SIG-M5 (cell line): ENCODE results near the gene AK6.
"Not testable (repeated sequence)": the region's sequence is repeated elsewhere in the genome, so short reads cannot be mapped to it uniquely, and the experiment has no call there.

Experiments
- DNase-seq: peaks from one replicate; lab custom pipeline; 2025; lab: John Stamatoyannopoulos, UW

The AK6 gene

GRCh38 chr5:69369340-69370121, at the start of gene AK6, which contains the start of the genes RAD17 and TAF9:
Gene AK6, minus strand, starts transcription at chr5:69369520. Its CDS starts 30 bp downstream, at chr5:69369490.
Gene RAD17, plus strand, starts transcription at chr5:69369818. Its CDS starts 2,391 bp downstream, at chr5:69372209.
Gene TAF9, minus strand, starts transcription at chr5:69369520. Its CDS starts 3,783 bp downstream, at chr5:69365737.
- peak; percentile 58 for DNase-seq

GRCh38 chr5:69418554-69418953, 49.2 kb upstream of the AK6 start:
- no peak for DNase-seq

GRCh38 chr5:69416699-69417098, 47.4 kb upstream of the AK6 start:
- no peak for DNase-seq

DNA sequence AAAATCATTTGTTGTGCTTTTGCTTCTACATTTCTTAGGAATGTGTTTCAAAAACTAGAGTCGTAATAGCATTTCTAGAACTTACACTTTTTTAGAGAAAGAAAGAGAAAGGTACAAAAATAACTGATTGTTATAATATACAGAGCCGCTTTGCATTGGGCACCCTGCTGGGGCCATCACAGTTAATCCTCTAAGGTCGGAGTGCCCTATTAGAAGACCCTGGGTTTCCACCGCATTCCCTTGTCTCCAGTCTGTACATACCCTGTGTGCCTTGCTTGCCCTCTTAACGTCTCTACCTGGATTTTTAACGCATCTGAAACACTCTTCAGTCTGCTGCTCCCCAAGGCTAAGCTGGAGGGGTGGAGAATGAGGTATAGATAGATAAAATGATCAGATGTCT, 46.9 kb upstream of the AK6 start:
- no peak for DNase-seq

DNA sequence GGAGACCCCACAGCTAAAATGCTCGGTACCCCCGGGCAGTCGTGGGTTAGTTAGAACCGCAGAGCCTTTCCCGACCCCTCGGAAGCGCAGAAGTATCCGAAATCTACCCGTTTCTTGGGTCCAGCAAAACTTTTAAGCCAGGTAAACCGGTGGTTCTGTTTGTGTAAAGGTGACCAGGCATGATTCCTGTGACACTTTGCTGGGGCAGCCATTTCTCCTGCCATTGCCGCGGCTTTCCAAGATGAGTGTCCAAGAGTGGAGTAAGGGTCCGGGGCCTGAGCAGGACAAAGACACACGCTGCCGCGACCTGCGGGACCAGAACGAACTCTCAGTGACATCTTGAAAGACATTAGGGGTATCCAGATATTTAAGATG, 46.3 kb upstream of the AK6 start:
- no peak for DNase-seq

- no peak for DNase-seq
These were observed 45.7 kb upstream of the AK6 start, which contains the start of gene MARVELD2 for GRCh38 chr5:69414885-69415583. Gene MARVELD2, plus strand, starts transcription at chr5:69415116. Its CDS starts 4,270 bp downstream, at chr5:69419386.

GRCh38 chr5:69404659-69405330, 35.5 kb upstream of the AK6 start:
- DNase-seq = no peak

- DNase-seq = no peak
These were observed 9.1 kb upstream of the AK6 start for GRCh38 chr5:69378376-69378775.

GRCh38 chr5:69374911-69375446, 5.7 kb upstream of the AK6 start:
- DNase-seq = no peak

DNA sequence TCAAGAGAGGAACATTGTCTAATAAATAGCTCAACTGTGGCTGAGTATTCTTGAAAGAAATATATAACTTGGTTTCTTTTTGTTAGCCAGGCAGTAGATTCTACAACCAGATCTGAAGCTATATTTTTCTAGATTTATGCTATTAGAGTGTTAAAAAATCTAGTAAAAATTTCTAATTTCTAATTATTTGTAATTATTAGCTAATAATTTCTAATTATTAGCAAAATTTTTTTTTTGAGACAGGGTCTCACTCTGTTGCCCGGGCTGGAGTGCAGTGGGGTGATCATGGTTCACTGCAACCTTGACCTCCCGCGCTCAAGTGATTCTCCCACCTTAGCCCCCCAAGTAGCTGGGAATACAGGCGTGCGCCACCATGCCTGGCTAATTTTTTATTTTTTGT, 3.1 kb upstream of the AK6 start:
- no peak for DNase-seq

DNA sequence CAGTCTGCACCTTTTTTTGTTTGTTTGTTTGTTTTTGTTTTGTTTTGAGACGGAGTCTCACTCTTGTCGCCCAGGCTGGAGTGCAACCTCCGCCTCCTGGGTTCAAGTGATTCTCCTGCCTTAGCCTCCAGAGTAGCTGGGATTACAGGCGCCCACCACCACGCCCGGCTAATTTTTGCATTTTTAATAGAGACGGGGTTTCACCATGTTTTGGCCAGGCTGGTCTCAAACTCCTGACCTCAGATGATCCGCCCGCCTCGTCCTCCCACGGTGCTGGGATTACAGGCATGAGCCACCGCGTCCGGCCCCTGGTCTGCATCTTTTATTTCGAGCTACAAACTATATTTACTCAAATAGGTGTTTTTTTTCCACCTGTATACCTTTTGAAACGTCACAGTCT, 1.0 kb upstream of the AK6 start:
- DNase-seq = not testable (repeated sequence)

- no peak for DNase-seq
These were observed 621 bp downstream of the AK6 start for GRCh38 chr5:69368458-69369339.

DNA sequence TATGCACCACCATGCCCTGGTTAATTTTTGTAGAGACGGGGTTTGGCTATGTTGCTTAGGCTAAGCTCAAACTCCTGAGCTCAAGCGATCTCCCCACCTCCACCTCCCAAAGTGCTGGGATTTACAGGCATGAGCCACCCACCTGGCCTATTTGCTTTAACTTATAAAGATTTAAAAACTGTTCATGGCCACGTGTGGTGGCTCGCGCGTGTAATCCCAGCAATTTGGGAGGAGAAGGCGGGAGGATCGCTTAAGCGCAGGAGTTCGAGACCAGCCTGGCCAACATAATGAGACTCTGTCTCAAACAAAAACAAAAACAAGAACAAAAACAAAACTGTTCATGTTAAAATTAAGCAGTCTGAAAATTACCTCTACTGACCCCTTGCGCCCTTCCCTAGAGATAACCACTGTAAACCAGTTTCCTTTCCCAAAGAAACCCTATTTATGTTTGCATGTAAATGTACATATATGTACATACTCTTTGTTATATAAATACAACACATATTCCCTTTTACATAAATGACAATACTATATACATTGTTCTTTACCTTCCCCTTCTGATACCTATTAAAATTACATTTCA, 1.5 kb downstream of the AK6 start:
- no peak for DNase-seq

DNA sequence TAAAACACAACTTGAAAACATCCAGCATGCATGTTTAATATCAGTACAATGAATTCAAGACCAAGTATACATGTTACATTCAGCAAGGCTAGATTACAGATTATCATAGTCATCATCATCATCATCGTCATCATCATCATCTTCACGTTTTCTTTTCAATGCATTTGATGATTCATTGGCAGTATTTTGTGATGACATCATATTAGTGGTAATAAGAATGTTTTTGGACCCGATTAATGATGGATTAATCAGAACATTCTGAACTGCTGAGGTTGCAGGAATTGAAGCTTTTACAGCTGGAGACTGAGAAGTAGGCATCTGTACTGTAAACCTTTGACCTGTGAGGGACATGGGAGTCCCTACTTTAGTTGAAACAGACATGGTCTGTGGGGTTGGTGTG, 4.5 kb downstream of the AK6 start:
- no peak for DNase-seq

DNA sequence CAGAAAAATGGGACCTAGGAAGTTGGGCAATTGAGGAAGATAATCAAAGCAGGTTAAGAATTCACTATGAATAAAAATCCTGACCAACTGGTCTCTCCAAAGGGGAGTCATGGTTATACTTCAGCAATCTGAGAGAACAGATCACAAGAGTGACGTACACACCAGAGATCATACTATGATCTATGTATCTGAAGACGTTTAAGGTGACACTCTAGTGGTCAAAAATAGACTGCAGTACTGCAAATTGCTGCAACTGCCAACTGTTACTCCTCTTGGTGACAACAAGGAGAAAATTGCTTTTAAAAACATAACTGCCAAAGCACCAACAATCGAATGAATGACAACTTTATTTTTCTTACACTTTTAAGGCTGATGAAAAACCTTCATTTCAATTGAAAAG, 4.9 kb downstream of the AK6 start:
- DNase-seq = no peak

DNA sequence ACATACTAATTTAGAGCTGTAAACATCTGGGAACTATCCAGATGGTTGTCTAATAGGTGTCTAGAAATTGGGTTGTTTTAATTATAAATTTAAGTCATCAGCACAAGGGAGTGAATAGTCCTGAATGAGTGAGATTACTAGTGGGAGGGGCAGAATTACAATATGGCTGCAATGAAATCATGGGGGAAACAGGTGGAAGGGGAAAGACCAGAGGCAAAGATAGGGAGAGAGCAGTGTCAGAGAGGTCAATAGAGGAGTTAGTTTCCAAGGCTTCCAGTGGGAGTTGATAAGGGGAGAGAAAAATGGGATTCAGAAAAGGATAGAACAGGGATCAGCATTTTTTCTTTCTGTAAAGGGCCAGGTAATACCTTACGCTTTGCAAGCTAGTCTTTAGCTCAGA, 8.9 kb downstream of the AK6 start:
- DNase-seq = no peak

DNA sequence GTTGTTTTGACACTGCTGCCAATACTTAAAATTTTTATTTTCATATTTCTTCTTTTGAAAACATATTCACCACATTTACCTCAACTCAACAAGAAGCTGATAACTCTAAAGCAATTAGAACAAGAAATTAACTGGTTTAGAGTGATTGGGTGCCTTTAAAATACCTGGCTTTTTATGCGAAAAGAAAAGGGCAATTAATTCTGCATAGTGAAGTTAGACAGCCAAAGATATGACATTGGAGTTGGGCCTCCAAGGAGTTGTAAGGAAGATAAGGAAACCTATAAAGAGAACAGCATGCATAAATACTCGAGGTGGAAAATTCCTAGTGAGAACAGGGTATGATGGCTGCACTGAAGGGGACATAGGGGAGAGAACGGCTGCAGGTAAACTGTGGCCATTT, 9.6 kb downstream of the AK6 start:
- no peak for DNase-seq

DNA sequence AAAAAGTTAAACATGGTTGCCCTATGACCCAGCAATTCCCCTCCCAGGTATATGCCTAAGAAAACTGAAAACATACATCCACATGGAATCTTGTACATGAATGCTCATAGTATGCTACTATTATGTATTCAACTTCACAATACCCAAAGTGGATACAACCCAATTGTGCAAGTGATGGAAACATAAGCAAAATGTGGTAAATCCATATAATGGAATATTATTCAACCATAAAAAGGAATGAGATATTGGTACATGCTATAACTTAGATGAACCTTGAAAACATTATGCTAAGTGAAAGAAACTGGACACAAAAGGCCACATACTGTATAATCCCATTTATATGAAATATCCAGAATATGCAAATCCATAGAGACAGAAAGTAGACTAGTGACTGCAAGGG, 18.7 kb downstream of the AK6 start:
- DNase-seq = no peak

DNA sequence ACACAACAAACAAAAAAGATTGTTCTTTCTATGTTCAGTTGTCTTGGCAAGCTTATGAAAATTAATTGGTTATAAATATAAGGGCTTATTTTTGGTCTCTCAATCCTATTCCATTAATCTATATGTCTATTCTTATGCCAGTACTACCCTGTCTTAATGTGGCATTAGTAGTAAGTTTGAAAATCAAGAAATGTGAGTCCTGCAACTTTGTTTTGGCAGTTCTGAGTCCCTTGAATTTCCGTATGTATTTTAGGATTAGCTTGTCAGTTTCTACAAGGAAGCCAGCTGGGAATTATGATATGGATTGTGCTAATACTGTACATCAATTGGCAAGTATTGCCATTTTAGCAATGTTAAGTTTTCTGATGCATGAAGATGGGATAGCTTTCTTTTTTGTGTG, 26.2 kb downstream of the AK6 start:
- DNase-seq = no peak

- no peak for DNase-seq
These were observed 27.7 kb downstream of the AK6 start for GRCh38 chr5:69341520-69342161.
